Mucosa of descending colon (tissue), 3 donors: ENCODE measurements around the gene CDH12. TPM values are rescaled to one million over a fixed set of nuclear protein-coding genes. Genes with fewer than 3 reads are reported as not detected.

ENCODE experiments used
- ATAC-seq: fragments of 200-7000 bp; cut with Tn5 transposase; one replicate; pipeline ENCODE4 v1.9.1; 2020; ENCODE audit warnings: mild to moderate bottlenecking, moderate library complexity
- DNase-seq, 3 donors: peaks; one replicate each; pipeline ENCODE4 v3.0.0-alpha.2; 2020
- H3K36me3 ChIP-seq: fragments of 200-600 bp; one replicate; pipeline ENCODE4 v1.8.0; 2021; ENCODE audit warnings: low read depth, mild to moderate bottlenecking
- H3K4me1 ChIP-seq: fragments of 200-600 bp; one replicate; pipeline ENCODE4 v1.8.0; 2021; ENCODE audit warnings: low read depth, mild to moderate bottlenecking
- H3K4me3 ChIP-seq: fragments of 200-600 bp; one replicate; pipeline ENCODE4 v1.8.0; 2021; ENCODE audit warnings: mild to moderate bottlenecking
- H3K9me3 ChIP-seq: fragments of 200-600 bp; one replicate; pipeline ENCODE4 v1.8.0; 2021; ENCODE audit warnings: mild to moderate bottlenecking
- CTCF ChIP-seq: fragments of 200-600 bp; IDR thresholded peaks from one replicate; pipeline ENCODE4 v1.8.0; 2022; ENCODE audit warnings: antibody characterized with exemption, mild to moderate bottlenecking
- intact Hi-C, 2 donors: fragments of 100-400 bp; cut with DNase I in 1 of 2; cut with micrococcal nuclease in 1 of 2; formaldehyde crosslinking; loops; one replicate each; pipeline versions ENCODE4 v1.11.0 to v1.11.1; 2022; cut with DNase I, micrococcal nuclease
- total RNA-seq, 3 donors: library from RNA; stranded (reverse); fragmentation: NEBNext Ultra II Directional in 2 of 3; extraction: Animal tissue kit (Norgen Biotek cat#: 25700) in 2 of 3; gene quantifications; one replicate each; pipeline versions ENCODE4 v1.2.1 to v1.2.4, GENCODE V29; 2021 to 2023
- donor health status: DM: no; HTN: no; CAD: no; lungs with moderate emphysema.
- donor health status: DM: no; HTN: no; CAD: no.
- donor health status: DM: no; HTN: yes; CAD: no.

Gene CDH12
- total RNA-seq, 3 donors from 2014 or later, result 0.14 TPM; not detected in 2

- Histone ChIP-seq H3K36me3 (no peaks in the 10 kb centered on the region), H3K4me1 (no peaks in the 10 kb centered on the region), H3K9me3 (no peaks in the 10 kb centered on the region), H3K4me3 (no peak overlapping the region)
- no peak for TF ChIP-seq CTCF
- no peak for DNase-seq
- intact Hi-C loops, result no loop called here
- ATAC-seq, result no peak
These were observed 789.4 kb downstream of the CDH12 start for GRCh38 chr5:22063717-22064116.

GRCh38 chr5:22058620-22059019 is 794.5 kb downstream of the CDH12 start:
- ATAC-seq, result no peak
- no peaks in the 10 kb centered on the region for H3K4me1 ChIP-seq
- TF ChIP-seq CTCF, result no peak
- intact Hi-C loops, result no loop called here
- no peaks in the 10 kb centered on the region for H3K9me3 ChIP-seq
- no peak overlapping the region for H3K4me3 ChIP-seq
- no peaks in the 10 kb centered on the region for H3K36me3 ChIP-seq
- no peak for DNase-seq

GRCh38 chr5:22057012-22057411 is 796.1 kb downstream of the CDH12 start:
- intact Hi-C loops, result no loop called here

GRCh38 chr5:22056601-22057000 is 796.5 kb downstream of the CDH12 start:
- no peaks in the 10 kb centered on the region for H3K36me3 ChIP-seq
- intact Hi-C loops, result no loop called here

More at GRCh38 chr5:22057012-22057411, 796.1 kb downstream of the CDH12 start:
- no peak for TF ChIP-seq CTCF
- Histone ChIP-seq H3K4me1 (no peaks in the 10 kb centered on the region), H3K9me3 (no peaks in the 10 kb centered on the region), H3K4me3 (no peak overlapping the region), H3K36me3 (no peaks in the 10 kb centered on the region)
- ATAC-seq (no peak), DNase-seq (no peak)

GRCh38 chr5:22053195-22053594 is 799.9 kb downstream of the CDH12 start:
- intact Hi-C loops, result no loop called here

More at GRCh38 chr5:22056601-22057000, 796.5 kb downstream of the CDH12 start:
- DNase-seq (no peak), ATAC-seq (no peak)
- no peak for TF ChIP-seq CTCF
- Histone ChIP-seq H3K9me3 (no peaks in the 10 kb centered on the region), H3K4me1 (no peaks in the 10 kb centered on the region), H3K4me3 (no peak overlapping the region)

More at GRCh38 chr5:22053195-22053594, 799.9 kb downstream of the CDH12 start:
- no peaks in the 10 kb centered on the region for H3K9me3 ChIP-seq
- DNase-seq (no peak), ATAC-seq (no peak)
- no peak for TF ChIP-seq CTCF
- H3K4me1 ChIP-seq, result no peaks in the 10 kb centered on the region
- no peaks in the 10 kb centered on the region for H3K36me3 ChIP-seq
- H3K4me3 ChIP-seq, result no peak overlapping the region
